Thyroid gland (tissue), 4 donors: ENCODE data around the gene FAM193A. TPM values are rescaled to one million over a fixed set of nuclear protein-coding genes. Genes with fewer than 3 reads are reported as not detected.
"Not testable (repeated sequence)": the region's sequence is repeated elsewhere in the genome, so short reads cannot be mapped to it uniquely, and the experiment has no call there.

ENCODE experiments used
- DNase-seq, 2 donors: peaks; one replicate each; pipeline ENCODE4 v3.0.0-alpha.2; 2019
- H3K27ac ChIP-seq, 3 donors: fragments of 200-600 bp; sonication (generic); 1 replicate in 2 of 3; 2 replicates in 1 of 3; pipeline ENCODE4 v1.5.1; 2016 to 2019; ENCODE audit warnings: mild to moderate bottlenecking in 1 of 3, moderate library complexity in 1 of 3
- H3K27me3 ChIP-seq: fragments of 200-600 bp; sonication (generic); one replicate; pipeline ENCODE4 v1.5.1; 2019
- H3K36me3 ChIP-seq, 2 donors: fragments of 200-600 bp; sonication (generic); one replicate each; pipeline ENCODE4 v1.5.1; 2016 to 2019
- H3K4me1 ChIP-seq, 2 donors: fragments of 200-600 bp; sonication (generic); one replicate each; pipeline ENCODE4 v1.5.1; 2017 to 2019
- H3K4me3 ChIP-seq, 3 donors: fragments of 200-600 bp; sonication (generic); replicated peaks in 1 of 3; 1 replicate in 2 of 3; 2 replicates in 1 of 3; pipeline ENCODE4 v1.5.1; 2016; ENCODE audit warnings: mild to moderate bottlenecking in 1 of 3
- H3K9me3 ChIP-seq: fragments of 200-600 bp; sonication (generic); one replicate; pipeline ENCODE4 v1.5.1; 2017
- POLR2A ChIP-seq, 2 donors: fragments of 450-650 bp; IDR thresholded peaks; one replicate each; pipeline ENCODE4 v1.6.1; 2017; ENCODE audit warnings: antibody characterized with exemption in 2 of 2, mild to moderate bottlenecking in 2 of 2, moderate library complexity in 1 of 2
- WGBS, 2 donors: methylation state at CpG; one replicate each; pipeline ENCODE4 v1.1.5; 2017; 5-methylcytosine and 5-hydroxymethylcytosine counted together
- intact Hi-C: fragments of 100-400 bp; cut with DNase I; formaldehyde crosslinking; loops from one replicate; pipeline ENCODE4 v1.15.1; 2023
- total RNA-seq, 4 donors: library from RNA; depleted of rRNA; stranded (reverse); fragments of >200 nt; gene quantifications; one replicate each; pipeline ENCODE4 v1.2.3, GENCODE V29; 2016
- TF ChIP-seq, protein P1 (sequence below), 6 experiments: fragments of 200-600 bp in 3 of 6; fragments of 450-650 bp in 3 of 6; sonication (generic) in 3 of 6; IDR thresholded peaks; one replicate each; pipeline ENCODE4 v1.5.1; 2016 to 2019; ENCODE audit warnings: antibody characterized with exemption in 6 of 6, mild to moderate bottlenecking in 2 of 6, inconsistent platforms in 1 of 6, moderate library complexity in 1 of 6

FAM193A gene
- total RNA-seq, 4 donors from 2014 or later = 22.4 to 36.7 (median 30.3) TPM

DNA sequence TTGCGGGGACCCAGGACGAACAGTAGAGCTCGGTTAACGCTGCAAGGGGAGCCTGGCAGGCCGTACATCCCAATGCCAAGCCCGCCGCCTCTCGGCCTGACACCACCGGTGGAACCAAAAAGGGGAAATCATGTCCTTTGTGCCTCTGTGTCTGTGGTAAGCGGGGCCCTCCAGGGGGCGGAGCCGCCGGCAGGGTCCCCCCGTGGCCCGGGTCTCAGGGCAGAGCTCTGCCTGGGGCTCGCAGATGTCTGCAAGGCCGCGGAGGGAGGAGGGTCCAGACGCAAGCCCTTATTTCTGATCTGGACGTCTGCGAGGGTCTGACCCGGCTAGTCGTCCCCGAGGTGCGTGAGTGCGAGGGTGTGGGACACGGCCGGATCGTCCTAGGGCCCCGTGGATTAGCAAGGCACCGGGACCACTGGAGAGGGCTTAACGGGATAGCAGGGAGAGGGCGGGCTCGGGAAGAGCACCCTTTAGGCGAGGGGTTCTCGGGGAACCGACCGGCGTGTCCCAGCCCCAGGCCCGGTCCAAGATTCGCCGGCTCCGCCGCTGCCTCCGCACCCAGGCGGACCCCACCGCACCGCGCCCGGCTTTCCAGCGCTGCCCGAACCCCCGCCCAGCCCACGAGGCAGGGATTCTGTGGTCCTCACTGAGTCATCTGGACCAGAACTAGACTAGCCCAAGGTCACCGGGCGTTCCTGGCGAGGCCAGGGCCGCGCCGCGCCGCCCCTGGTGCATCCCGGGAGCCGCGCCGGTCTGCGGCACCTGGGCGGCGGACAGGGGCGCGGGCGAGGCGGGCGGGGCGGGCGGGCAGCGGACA lies 863 bp upstream of the FAM193A start:
- TF ChIP-seq, protein P1, sequence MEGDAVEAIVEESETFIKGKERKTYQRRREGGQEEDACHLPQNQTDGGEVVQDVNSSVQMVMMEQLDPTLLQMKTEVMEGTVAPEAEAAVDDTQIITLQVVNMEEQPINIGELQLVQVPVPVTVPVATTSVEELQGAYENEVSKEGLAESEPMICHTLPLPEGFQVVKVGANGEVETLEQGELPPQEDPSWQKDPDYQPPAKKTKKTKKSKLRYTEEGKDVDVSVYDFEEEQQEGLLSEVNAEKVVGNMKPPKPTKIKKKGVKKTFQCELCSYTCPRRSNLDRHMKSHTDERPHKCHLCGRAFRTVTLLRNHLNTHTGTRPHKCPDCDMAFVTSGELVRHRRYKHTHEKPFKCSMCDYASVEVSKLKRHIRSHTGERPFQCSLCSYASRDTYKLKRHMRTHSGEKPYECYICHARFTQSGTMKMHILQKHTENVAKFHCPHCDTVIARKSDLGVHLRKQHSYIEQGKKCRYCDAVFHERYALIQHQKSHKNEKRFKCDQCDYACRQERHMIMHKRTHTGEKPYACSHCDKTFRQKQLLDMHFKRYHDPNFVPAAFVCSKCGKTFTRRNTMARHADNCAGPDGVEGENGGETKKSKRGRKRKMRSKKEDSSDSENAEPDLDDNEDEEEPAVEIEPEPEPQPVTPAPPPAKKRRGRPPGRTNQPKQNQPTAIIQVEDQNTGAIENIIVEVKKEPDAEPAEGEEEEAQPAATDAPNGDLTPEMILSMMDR (IDR thresholded peaks at IDR 0.05) = no peak
- TF ChIP-seq POLR2A (IDR thresholded peaks at IDR 0.05) = no peak

DNA sequence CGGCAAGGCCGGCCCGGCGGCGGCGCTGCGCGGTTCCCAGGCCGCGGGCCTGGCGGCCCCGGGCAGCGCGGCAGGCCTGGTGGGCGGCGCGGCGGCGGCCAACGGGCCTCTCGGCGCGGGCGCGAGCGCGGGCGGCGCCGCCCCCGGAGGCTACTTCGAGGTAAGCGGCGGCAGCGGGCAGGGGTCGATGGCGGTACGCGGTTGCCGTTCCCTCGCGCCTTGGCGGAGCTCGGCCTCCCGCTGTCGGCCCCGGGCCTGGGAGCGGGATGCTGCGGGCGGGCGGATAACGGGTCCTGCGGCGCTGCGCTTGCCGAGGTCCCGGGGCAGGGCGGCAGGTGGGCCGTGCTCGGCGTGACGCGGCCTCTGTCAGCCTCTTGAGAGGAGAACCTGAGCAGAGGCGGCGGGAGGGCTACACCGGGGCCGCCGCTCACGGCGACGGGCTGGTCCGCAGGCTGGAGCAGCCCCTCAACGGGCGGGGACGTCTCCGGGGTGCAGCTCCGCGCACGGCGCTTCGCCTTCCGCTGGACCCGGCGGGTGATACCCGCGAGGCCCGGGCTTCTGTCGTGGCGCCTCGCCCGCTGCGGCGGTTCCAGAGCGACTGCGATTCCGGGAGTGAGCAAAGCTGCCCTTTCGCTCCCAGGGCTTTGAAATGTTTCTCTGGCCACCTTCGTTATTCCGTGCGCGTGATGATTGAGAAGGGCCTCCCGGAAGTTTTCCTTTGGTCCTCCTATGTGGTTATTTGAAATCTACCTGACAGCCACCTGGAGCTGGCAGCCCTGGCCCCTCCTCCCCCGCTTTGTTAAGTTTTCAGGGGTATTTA lies 774 bp downstream of the FAM193A start:
- DNase-seq = peak; percentile 58 to 62
- Histone ChIP-seq H3K27me3 (no peaks in the 10 kb centered on the region), H3K4me1 (peaks cover 18 to 22% of the 10 kb centered on the region in 2 donors), H3K27ac (peak overlapping the region; percentile 77 to 90 (median 90)), H3K4me3 (peak overlapping the region; percentile 59 to 96 (median 90)), H3K36me3 (no peaks in the 10 kb centered on the region), H3K9me3 (no peaks in the 10 kb centered on the region)
- 0 to 2% methylated on average over 14 to 24 of the region's 103 CpGs for WGBS, 2 donors
- intact Hi-C loops = loop anchor here (5.0 kb wide), 1 partner anchor 120 kb away; the partner anchor contains the start of genes CFAP99 and ZFYVE28
- peak in 1 of 2 donors; percentile 55 for TF ChIP-seq POLR2A (IDR thresholded peaks at IDR 0.05)
- TF ChIP-seq, protein P1 (IDR thresholded peaks at IDR 0.05) = no peak

More for the DNA sequence above, 863 bp upstream of the FAM193A start:
- Histone ChIP-seq H3K27me3 (no peaks in the 10 kb centered on the region), H3K36me3 (no peaks in the 10 kb centered on the region), H3K4me3 (peak overlapping the region; percentile 49 to 91 (median 78)), H3K9me3 (no peaks in the 10 kb centered on the region), H3K4me1 (peaks cover 18 to 22% of the 10 kb centered on the region in 2 donors), H3K27ac (peak overlapping the region; percentile 72 to 85 (median 74))
- DNase-seq = peak in 1 of 2 donors; percentile 14
- WGBS, 2 donors = 1 to 18% methylated on average over 12 to 24 of the region's 77 CpGs
- intact Hi-C loops = loop anchor here (5.0 kb wide), 1 partner anchor 118 kb away; the partner anchor contains the start of genes CFAP99 and ZFYVE28

DNA sequence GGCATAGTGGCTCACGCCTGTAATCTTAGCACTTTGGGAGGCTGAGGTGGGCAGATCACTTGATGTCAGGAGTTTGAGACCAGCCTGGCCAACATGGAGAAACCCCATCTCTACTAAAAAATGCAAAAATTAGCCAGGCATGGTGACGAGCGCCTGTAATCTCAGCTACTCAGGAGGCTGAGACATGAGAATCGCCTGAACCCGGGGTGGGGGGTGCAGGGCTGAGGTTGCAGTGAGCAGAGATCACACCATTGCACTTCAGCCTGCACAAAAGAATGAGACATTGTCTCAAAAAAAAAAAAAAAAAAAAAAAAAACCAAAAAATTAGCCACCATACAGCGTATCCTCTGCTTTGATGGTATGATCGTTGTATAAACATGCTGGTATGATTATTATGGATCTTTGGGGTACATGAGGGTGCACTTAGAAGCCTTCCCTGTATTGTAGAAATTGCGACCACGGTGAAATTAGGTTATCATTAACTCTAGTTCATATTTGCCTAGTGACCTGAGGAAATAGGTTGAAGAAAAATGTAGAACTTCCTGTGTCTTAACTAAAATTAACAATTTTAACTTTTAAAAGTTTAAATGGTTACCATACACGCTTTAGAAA lies 7.2 kb downstream of the FAM193A start:
- DNase-seq, intact Hi-C loops, H3K27me3 ChIP-seq, H3K27ac ChIP-seq, H3K4me3 ChIP-seq, H3K4me1 ChIP-seq, H3K9me3 ChIP-seq, H3K36me3 ChIP-seq: not testable (repeated sequence)
- WGBS, 2 donors = 88 to 96% methylated on average over 10 of the region's 10 CpGs

DNA sequence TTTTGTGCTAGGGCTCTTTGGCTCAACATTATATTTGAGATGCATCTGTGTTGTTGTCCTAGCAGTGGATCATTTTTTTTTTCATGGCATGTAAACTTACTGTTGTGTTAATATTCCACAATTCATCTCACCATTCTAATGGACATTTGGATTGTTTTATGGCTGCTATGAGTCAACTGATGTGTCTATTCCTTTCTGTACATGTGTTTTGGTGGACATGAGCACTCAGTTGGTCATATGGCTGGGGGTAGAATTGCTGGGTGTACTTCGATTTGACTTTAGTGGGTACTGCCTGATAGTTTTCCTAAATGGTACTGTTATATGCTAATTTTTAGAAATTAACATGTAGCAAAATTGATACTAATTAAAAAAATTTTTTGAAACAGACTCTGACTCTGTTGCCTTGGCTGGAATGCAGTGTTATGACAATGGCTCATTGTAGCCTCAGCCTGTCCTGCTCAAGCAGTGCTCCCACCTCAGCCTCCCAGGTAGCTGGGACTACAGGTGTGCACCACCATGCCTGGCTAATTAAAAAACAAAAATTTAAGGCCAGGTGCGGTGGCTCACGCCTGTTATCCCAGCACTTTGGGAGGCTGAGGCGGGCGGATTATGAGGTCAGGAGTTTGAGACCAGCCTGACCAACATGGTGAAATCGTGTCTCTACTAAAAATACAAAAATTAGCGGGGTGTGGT lies 9.0 kb downstream of the FAM193A start:
- no peak for TF ChIP-seq POLR2A (IDR thresholded peaks at IDR 0.05)
- TF ChIP-seq, protein P1 (IDR thresholded peaks at IDR 0.05) = no peak
- no peaks in the 10 kb centered on the region for H3K36me3 ChIP-seq
- peaks cover 0 to 3% of the 10 kb centered on the region in 2 donors for H3K4me1 ChIP-seq
- H3K4me3 ChIP-seq = no peak overlapping the region
- intact Hi-C loops = no loop called here
- DNase-seq = no peak
- H3K9me3 ChIP-seq = no peaks in the 10 kb centered on the region
- WGBS, 2 donors = 97 to 98% methylated on average over 7 of the region's 7 CpGs
- no peak overlapping the region for H3K27ac ChIP-seq
- no peaks in the 10 kb centered on the region for H3K27me3 ChIP-seq
